ENCODE data around the gene AGPAT4. TPM values are rescaled to one million over a fixed set of nuclear protein-coding genes. Genes with fewer than 3 reads are reported as not detected.

Gene AGPAT4
- total RNA-seq, 2 experiments from 2014 or later = 0.95 to 1.3 TPM

DNA sequence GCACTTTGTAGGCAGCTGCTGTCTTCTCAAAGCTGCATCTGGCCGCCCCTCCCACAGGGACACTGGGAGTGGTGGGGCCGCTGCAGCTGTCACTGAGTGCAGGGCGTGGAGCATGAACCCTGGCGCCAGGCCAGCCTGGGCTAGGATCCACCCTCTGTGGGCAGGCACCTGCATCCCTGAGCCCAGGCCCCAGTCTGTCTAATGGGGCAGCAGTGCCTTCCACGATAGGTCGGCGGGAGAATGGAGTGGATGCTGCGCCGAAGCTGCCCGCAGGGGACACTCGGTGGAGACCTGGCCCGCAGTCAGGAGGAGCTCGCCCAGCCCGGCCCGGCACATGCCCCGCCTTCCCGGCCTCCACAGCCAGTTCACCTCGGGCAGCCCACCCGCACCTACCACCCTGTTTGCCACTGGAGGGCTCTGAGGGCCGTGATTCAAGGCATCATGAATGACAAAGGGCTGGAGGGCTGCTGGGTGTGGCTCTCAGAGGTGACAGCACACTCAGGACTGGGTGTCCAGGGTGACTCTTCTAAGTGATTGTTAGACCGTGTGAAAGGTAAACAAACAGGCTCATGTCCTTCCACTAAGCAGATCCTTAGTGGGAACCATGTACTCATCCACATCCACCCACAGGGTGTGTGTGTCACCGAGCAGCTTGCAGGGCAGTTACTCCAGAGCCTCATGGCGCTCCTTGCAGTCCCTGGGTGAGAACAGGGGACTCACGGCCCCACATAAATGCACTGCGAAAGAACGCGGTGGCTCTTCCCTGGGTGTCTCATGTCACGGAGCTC, 133.9 kb downstream of the AGPAT4 start:
- POLR2A ChIA-PET = interaction anchor here (0.7 kb wide), 1 partner anchor 114 kb away, joined by 3 read pairs; no protein-coding TSS in a partner anchor
- Histone ChIP-seq H3K27ac (ENCODE audit: low read depth, low read length, poor library complexity, severe bottlenecking) (no peak overlapping the region), H3K4me2 (ENCODE audit: low read length) (no peak overlapping the region), H3K9me3 (ENCODE audit: low read length) (no peaks in the 10 kb centered on the region), H2AFZ (ENCODE audit: low read length) (no peak overlapping the region), H3K79me2 (ENCODE audit: insufficient read depth, low read depth, low read length) (no peaks in the 10 kb centered on the region), H4K20me1 (ENCODE audit: insufficient read depth, low read length) (no peaks in the 10 kb centered on the region), H3K36me3 (ENCODE audit: insufficient read depth, low read length) (no peaks in the 10 kb centered on the region), H3K4me3 (ENCODE audit: low read depth, low read length, poor library complexity, severe bottlenecking) (no peak overlapping the region), H3K4me1 (ENCODE audit: insufficient read depth, low read length, poor library complexity, severe bottlenecking) (peaks cover 8% of the 10 kb centered on the region), H3K9me2 (ENCODE audit: insufficient read depth, low read length) (no peaks in the 10 kb centered on the region)
- DNase-seq (ENCODE audit: low spot score) = no peak
- BruUV-seq (replicated peaks) = no TSS peak
- TF ChIP-seq, protein P1, sequence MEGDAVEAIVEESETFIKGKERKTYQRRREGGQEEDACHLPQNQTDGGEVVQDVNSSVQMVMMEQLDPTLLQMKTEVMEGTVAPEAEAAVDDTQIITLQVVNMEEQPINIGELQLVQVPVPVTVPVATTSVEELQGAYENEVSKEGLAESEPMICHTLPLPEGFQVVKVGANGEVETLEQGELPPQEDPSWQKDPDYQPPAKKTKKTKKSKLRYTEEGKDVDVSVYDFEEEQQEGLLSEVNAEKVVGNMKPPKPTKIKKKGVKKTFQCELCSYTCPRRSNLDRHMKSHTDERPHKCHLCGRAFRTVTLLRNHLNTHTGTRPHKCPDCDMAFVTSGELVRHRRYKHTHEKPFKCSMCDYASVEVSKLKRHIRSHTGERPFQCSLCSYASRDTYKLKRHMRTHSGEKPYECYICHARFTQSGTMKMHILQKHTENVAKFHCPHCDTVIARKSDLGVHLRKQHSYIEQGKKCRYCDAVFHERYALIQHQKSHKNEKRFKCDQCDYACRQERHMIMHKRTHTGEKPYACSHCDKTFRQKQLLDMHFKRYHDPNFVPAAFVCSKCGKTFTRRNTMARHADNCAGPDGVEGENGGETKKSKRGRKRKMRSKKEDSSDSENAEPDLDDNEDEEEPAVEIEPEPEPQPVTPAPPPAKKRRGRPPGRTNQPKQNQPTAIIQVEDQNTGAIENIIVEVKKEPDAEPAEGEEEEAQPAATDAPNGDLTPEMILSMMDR (conservative IDR thresholded peaks at IDR 0.05; ENCODE audit: low read length) = no peak
- no peak for TF ChIP-seq EZH2phosphoT487 (IDR thresholded peaks at IDR 0.05; ENCODE audit: borderline replicate concordance, low read depth, low read length)
- intact Hi-C loops (cut with micrococcal nuclease; ENCODE audit: unreplicated experiment) = no loop called here
- CTCF ChIA-PET (ENCODE audit: unreplicated experiment) = no interaction called here

DNA sequence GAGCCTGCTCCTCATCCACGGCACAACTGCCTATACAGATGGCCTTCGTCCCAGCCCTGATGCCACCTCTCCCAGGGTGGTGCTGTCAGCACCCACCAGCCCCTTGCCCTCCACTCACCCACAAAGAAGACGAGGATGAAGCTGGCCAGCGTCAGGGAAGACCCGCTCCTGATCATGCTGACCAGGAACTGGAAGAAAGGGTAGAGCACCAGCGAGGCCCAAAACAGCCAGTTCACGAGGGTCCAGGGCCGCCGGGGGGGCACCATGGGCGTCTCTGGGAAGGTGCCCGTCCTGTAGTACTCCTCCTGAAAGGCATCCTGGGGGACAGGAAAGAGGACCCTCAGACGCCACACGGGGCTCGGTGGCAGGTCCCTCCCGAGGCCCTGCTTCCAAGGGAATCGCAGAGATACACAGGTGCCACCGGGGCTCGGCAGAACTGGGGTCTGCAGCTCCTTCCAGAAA, 134.5 kb downstream of the AGPAT4 start:
- intact Hi-C loops (cut with micrococcal nuclease; ENCODE audit: unreplicated experiment) = no loop called here
- no peak overlapping the region for H3K27ac ChIP-seq (ENCODE audit: low read depth, low read length, poor library complexity, severe bottlenecking)
- no TSS peak for BruUV-seq (replicated peaks)
- H3K4me3 ChIP-seq (ENCODE audit: low read depth, low read length, poor library complexity, severe bottlenecking) = no peak overlapping the region
- H3K9me2 ChIP-seq (ENCODE audit: insufficient read depth, low read length) = no peaks in the 10 kb centered on the region
- H3K9me3 ChIP-seq (ENCODE audit: low read length) = no peaks in the 10 kb centered on the region
- H3K4me1 ChIP-seq (ENCODE audit: insufficient read depth, low read length, poor library complexity, severe bottlenecking) = peaks cover 8% of the 10 kb centered on the region
- ChIA-PET POLR2A (no interaction called here), CTCF (ENCODE audit: unreplicated experiment) (no interaction called here)
- no peak for DNase-seq (ENCODE audit: low spot score)
- no peak overlapping the region for H2AFZ ChIP-seq (ENCODE audit: low read length)
- H3K79me2 ChIP-seq (ENCODE audit: insufficient read depth, low read depth, low read length) = no peaks in the 10 kb centered on the region
- no peaks in the 10 kb centered on the region for H4K20me1 ChIP-seq (ENCODE audit: insufficient read depth, low read length)
- no peak for TF ChIP-seq EZH2phosphoT487 (IDR thresholded peaks at IDR 0.05; ENCODE audit: borderline replicate concordance, low read depth, low read length)
- TF ChIP-seq, protein P1 (conservative IDR thresholded peaks at IDR 0.05; ENCODE audit: low read length) = no peak
- H3K36me3 ChIP-seq (ENCODE audit: insufficient read depth, low read length) = no peaks in the 10 kb centered on the region
- H3K4me2 ChIP-seq (ENCODE audit: low read length) = no peak overlapping the region
